Measurements from ENCODE around the gene MAP3K5.
"Not testable (repeated sequence)": the region's sequence is repeated elsewhere in the genome, so short reads cannot be mapped to it uniquely, and the experiment has no call there.

Gene MAP3K5

DNA sequence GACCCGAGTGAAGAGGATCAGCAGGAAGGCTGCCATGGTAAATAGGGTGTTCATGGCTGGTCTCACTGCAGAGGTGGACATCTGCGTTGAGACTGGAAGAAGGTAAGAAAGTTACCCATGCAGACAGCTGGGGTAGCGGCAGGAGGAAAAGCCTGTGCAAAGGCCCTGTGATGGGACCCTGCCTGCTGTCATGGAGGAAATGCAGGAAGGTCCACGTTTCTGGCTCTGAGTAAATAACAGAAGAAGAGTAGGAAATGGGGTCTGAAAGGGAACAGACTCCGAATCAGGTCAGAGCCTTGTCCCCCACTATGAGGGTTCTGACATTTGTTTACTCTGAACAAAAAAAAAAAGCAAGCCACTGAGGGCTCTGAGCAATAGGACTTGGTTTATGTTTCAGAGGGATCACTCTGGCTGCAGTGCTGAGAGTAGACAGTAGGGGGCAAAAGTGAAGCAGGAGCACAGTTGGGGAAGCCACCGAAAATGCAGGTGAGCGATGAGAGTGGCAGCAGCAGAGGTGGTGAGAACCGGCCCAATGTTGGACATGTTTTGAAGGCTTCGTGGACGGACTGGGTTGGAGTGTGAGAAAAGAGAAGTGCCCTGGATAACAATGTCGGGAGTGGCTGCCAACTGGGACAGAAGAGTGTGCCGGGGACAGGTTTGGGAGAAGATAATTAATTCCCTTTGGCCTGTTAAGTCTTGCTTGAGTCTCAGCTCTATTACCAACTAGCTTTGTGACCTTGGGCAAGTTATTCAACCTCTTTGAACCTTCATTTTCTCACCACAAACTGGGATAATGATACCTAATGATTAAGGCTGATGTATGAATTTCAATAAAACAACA is 184.1 kb downstream of the MAP3K5 start:
- DNase-seq (ENCODE audit: low spot score): peak; percentile 65

- no peak for DNase-seq (ENCODE audit: low spot score)
Observed at GRCh38 chr6:136607204-136607931, 184.9 kb downstream of the MAP3K5 start.

GRCh38 chr6:136604928-136605510 is 187.3 kb downstream of the MAP3K5 start:
- DNase-seq (ENCODE audit: low spot score): no peak

GRCh38 chr6:136604328-136604825 is 187.9 kb downstream of the MAP3K5 start:
- no peak for DNase-seq (ENCODE audit: low spot score)

DNA sequence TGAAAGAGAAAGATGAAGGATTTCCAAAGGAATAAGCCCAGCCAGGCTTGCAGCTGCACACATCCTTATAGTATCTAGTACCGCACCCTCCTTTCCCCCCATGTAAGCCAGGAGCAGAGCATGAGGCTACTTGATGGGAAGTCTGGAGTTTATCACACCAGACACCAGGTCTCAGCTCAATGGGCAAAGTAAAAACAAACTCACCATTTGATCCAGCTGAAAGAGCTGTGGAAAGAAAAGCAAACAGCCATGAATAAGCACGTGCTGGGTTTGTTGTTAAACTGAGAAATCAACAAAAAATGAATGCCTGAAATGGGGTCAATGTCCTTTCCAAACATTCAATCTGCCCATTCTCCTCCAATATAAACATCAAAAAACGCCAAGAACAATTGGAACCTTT is 191.5 kb downstream of the MAP3K5 start:
- DNase-seq (ENCODE audit: low spot score): no peak

- no peak for DNase-seq (ENCODE audit: low spot score)
Observed at GRCh38 chr6:136599329-136600011, 192.8 kb downstream of the MAP3K5 start.

- DNase-seq (ENCODE audit: low spot score): no peak
Observed at GRCh38 chr6:136598048-136598447, 194.2 kb downstream of the MAP3K5 start.

DNA sequence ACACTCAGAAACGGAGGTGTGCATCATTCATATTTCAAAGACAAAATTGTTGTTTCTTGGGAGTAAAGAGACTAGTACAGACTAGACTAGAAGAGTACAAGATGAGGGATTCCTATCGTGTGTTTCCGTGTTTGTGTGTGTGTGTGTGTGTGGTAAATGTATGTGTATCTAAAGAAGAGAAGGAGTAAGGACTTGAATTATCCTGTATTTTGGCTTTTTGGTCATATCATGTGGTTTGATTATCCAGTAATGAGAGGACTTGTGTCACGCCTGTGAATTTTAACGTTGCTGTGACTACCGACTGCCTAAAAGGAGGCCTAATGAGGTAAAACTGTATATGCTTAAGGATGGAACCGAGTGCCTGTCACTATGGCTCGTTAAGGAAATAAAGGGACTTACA is 197.6 kb downstream of the MAP3K5 start:
- DNase-seq (ENCODE audit: low spot score): no peak

DNA sequence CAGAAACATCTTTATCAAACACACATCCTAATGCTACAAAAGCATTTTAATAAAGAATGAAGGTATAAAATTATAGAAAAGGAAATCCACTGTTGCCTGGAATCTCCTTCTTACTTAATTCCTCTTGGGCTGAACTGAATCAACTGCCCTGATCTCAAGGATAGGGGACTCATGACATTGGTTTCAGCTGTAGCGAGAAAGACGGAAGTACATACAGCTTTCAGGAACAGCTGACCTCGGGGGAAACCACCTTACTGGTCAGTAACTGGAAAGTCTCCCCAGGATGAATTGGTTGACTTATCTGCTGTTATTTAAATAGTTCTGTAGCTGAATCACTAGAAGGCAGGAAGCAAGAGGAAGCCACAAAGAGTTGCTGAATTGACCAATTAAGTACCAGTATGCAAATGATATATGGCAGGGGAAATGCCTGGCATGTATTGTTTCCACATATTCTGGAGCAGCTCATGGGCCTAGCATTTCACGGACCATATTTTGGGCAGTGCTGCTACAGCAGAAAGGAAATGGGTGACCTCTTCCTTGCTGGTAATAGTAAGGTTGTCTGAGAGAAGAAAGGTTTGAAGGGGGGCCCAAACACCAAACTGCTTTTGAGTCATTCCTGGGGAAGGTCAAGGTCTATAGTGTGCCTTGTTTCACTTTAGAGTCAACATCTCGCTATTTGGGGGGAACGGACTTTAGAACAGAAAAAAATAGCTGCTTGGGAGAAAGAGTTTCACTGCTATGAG is 198.4 kb downstream of the MAP3K5 start:
- peak; percentile 20 for DNase-seq (ENCODE audit: low spot score)

DNA sequence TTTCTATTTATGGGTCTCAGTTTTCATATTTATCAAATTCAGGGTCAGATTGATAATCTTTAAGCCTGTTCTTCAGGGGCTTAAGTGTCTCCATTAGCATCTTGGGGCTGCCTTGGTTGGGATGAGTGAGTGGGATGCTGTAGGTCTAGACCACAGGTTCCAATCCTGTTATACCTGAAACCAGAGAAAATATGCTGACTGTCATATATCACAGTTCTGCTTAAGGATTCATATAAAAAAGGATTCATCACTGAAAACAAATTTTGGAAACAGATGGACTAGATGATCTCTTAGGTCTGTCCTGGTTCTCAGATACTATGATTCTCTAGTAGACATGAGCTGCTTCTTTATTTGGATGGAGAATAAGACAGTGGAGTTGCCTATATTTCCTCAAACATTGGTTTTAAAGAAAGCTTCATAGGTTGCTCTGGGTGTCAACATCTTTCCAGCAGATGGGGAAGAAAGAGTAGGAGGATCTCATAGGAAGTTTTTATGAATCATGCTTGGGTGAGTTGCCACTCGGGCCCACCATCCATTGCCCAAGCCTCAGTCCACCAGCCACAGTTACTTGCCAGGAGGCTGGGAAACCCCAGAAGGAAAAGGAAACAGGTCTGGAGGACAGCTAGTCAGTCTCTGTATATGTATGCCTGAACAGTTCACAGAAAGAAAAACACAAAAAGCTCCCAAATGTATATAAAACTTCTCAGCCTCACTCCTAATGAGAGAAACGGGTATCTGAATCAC is 199.2 kb downstream of the MAP3K5 start:
- no peak for DNase-seq (ENCODE audit: low spot score)

GRCh38 chr6:136591617-136592016 is 200.7 kb downstream of the MAP3K5 start:
- no peak for DNase-seq (ENCODE audit: low spot score)

- not testable (repeated sequence) for DNase-seq (ENCODE audit: low spot score)
Observed at GRCh38 chr6:136590846-136591245, 201.4 kb downstream of the MAP3K5 start.

GRCh38 chr6:136587527-136587926 is 204.8 kb downstream of the MAP3K5 start:
- DNase-seq (ENCODE audit: low spot score): no peak

DNA sequence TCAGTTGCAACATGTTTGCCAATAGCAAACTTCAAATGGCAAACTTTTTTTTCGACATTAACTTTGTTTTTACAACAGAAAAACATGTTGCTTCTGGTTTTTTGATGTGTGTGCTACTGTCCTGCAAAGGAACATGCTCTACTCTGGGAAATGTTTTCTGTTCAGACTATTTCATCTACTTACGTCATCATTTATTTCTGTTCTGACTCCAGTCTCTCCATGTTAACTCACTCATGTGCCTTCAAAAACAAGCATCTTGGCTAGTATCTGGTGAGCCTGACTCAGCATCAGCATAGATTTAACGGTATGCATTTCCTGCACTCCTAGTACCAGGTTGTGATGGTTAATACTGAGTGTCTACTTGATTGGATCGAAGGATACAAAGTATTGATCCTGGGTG is 206.0 kb downstream of the MAP3K5 start:
- DNase-seq (ENCODE audit: low spot score): no peak

DNA sequence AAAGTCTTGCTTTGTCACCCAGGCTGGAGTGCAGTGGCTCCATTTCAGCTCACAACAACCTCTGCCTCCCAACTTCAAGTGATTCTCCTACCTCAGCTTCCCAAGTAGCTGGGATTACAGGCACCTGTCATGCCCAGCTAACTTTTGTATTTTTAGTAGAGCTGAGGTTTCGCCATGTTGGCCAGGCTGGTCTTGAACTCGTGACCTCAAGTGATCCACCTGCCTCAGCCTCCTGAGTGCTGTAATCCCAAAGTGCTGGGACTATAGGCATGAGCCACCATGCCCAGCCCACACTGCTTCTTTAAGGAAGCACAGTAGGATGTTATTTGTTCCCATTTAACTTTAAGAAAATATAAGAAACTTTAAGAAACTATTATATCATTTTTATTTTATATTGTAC is 206.8 kb downstream of the MAP3K5 start:
- not testable (repeated sequence) for DNase-seq (ENCODE audit: low spot score)

DNA sequence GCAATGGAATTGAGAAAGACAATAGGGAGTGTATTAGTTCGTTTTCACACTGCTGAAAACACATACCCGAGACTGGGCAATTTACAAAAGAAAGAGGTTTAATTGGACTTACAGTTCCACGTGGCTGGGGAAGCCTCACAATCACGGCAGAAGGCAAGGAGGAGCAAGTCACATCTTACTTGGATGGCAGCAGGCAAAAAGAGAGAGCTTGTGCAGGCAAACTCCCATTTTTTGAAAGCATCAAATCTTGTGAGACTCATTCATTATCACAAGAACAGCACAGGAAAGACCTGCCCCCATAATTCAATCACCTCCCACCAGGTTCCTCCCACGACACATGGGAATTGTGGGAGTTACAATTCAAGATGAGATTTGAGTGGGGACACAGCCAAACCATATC is 208.0 kb downstream of the MAP3K5 start:
- not testable (repeated sequence) for DNase-seq (ENCODE audit: low spot score)

- no peak for DNase-seq (ENCODE audit: low spot score)
Observed at GRCh38 chr6:136582711-136583471, 209.4 kb downstream of the MAP3K5 start.

DNA sequence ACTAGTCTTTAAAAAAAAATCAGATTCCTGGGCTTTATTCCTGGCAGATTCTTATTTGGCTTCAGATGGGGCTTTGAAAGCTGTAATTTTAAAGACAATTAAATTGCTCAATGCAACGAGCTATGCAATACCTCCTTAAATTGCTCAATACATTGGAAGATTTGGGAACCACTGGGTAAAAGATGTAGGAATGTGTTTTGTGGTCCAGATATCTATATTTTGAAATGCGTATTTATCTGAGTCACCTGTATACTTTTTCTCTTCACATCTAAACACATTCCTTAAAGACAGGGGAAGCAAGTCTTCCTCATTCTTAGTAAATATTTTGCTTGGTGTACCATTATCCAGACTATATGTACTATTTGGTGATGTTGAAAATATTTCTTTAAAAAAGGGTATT is 212.5 kb downstream of the MAP3K5 start:
- DNase-seq (ENCODE audit: low spot score): no peak

DNA sequence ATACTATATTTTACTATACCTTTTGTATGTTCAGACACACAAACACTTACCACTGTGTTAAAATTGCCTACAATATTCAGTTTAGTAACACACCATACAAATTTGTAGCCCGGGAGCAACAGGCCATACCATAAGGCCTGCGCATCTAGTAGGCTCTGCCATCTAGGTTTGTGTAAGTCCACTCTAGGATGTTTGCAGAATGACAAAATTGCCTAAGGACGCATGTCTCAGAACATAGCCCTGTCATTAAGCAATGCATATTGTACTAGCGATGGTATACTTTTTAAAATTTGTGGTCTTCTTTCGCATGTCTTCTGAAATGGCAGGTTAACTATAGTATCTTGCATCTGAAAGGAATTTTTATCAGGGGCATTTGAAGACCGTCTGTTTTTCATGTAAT is 215.5 kb downstream of the MAP3K5 start:
- DNase-seq (ENCODE audit: low spot score): no peak

GRCh38 chr6:136571496-136571895 is 220.8 kb downstream of the MAP3K5 start:
- no peak for DNase-seq (ENCODE audit: low spot score)

Measured in germinal center (tissue), 1 donor.